HG02981 (cell line): ENCODE data around the gene SPN.
"Not testable (repeated sequence)": the region's sequence is repeated elsewhere in the genome, so short reads cannot be mapped to it uniquely, and the experiment has no call there.

Source experiments
- ATAC-seq: cut with Tn5 transposase; IDR thresholded peaks from one replicate; pipeline ENCODE4 v1.9.1; 2021; ENCODE audit warnings: mild to moderate bottlenecking, moderate library complexity; ENCODE audit not compliant: unreplicated experiment

Gene SPN, protein sequence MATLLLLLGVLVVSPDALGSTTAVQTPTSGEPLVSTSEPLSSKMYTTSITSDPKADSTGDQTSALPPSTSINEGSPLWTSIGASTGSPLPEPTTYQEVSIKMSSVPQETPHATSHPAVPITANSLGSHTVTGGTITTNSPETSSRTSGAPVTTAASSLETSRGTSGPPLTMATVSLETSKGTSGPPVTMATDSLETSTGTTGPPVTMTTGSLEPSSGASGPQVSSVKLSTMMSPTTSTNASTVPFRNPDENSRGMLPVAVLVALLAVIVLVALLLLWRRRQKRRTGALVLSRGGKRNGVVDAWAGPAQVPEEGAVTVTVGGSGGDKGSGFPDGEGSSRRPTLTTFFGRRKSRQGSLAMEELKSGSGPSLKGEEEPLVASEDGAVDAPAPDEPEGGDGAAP

DNA sequence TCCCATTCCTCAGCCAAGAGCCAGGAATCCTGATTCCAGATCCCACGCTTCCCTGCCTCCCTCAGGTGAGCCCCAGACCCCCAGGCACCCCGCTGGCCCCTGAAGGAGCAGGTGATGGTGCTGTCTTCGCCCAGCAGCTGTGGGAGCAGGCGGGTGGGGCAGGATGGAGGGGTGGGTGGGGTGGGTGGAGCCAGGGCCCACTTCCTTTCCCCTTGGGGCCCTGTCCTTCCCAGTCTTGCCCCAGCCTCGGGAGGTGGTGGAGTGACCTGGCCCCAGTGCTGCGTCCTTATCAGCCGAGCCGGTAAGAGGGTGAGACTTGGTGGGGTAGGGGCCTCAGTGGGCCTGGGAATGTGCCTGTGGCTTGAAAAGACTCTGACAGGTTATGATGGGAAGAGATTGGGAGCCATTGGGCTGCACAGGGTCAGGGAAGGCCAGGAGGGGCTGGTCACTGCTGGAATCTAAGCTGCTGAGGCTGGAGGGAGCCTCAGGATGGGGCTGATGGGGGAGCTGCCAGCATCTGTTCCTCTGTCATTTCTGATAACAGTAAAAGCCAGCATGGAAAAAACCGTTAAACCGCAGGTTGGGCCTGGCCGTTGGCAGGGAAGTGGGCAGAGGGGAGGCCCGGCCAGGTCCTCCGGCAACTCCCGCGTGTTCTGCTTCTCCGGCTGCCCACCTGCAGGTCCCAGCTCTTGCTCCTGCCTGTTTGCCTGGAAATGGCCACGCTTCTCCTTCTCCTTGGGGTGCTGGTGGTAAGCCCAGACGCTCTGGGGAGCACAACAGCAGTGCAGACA lies at the start of gene SPN:
Gene SPN (plus strand): TSS at position 232 of the 791 bp plus-strand sequence. CDS start 482 bp downstream, at position 714.
- no peak for ATAC-seq

DNA sequence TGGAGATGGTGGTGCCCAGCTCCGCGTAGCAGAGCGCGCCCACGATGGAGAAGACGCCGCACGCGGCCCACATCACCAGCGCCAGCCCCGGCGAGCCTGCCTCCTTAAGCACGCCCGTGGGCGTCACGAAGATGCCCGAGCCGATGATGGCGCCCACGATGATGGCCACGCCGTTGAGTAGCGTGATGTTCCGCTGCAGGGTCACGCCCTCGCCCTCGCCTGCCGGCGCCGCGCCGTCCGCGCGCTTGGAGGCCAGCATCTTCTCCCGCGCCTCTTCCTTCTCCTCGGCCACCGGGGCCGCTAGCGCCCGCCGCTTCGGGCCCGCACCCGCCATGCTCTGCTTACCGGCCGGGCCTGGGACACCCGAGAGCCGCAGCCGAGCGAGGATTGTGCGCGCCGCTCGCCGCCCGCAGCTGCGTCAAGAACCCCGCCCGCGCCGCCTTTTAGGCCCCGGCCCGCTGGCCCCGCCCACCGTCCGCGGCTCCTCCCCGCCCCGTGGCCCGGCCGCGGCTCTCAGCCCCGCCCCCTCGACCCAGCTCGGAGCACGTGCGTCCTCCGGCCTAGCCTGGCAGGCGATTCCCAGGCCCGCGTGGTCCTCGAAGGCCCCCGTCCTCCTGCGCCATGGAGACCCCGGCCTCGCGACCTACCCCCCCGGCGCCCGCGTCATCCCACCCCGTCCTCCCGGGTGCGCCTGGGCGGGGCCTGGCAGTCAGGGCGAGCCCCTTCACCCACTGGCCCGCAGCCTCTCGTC lies 49.6 kb upstream of the SPN start:
- peak; percentile 31 for ATAC-seq

DNA sequence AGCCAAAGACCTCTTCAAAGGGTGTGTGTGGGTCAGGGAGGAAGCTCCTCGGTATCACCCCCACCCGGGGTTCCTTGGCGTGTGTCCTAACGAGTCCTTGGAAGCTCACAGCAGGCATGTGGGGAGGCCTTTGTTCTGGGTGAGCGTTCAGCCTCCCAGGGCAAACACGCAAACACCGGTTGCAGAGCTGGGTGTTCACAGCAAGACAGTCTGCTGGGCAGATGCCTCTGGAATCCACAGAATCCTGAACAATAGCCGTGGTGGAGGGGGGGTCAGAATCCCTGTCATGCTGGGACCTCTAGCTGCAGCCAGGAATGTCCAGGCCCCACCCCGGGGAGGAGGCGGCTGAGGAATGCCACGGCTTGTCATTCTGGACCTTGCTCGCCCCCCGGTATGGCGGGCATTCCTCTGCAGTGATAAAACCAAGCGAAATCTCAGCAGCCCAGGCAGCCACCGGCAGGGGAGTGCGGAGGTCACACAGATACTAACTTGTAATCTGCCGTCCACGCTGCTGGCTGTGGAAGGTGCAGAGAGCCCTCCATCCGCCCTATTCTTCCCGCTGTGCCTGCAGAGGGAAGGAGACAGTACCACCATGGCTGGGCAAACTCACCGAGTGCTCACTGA lies 48.2 kb upstream of the SPN start:
- ATAC-seq: not testable (repeated sequence)

DNA sequence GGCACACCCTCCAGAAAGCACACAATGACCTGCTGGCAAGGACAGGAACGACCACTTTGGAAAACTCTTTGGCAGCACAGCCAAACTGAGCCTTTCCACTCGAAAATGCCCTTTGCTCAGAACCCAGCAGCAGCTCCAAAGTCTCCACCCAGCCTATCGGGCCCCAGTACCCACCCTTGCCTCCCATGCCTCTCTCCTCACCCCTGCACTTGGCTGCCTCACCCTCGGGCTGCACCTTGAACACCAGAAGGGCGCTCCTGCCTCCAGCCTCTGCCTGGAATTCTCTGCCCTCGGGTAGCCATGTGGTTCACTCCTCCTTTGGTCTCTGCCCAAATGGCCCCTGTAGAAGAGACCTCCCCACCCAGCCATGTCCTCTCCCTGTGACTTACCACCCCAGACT lies 46.9 kb upstream of the SPN start:
- not testable (repeated sequence) for ATAC-seq

DNA sequence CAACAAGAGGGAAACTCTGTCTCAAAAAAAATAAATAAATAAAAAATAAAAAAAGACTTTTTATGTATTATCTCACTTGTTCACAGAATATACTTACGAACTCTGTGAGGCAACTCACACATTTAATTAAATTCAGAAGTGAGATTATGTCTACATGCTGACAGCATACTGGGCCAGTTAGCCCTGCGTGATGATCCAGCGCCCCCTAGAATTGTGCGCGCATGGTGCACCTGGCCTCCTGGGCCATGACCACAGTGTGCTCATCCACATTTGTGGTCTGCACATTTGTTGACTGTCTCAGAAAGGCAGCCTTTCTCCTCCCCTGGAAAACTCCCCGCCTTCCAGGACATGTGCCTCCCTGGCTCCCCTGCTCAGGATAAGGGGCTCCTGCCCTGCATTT lies 42.5 kb upstream of the SPN start:
- not testable (repeated sequence) for ATAC-seq

DNA sequence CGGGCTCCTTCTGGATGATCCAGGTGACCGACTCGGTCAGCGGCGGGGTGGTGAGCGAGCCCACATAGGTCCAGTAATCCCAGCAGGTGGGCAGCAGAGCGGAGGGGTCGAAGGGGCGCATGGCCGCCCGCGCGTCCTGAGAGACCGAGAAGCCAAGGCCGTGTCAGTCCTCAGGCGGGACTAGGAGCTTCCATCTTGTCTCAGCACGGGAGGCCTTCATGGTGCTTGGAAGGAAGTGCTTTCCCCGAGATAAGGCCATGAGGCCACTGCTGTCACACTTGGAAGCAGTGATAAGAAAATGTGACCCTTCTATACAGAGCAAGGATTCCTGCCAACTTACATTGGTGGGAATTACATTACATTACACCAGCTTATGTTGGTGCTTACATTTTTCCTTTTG lies 40.3 kb upstream of the SPN start:
- ATAC-seq: not testable (repeated sequence)

DNA sequence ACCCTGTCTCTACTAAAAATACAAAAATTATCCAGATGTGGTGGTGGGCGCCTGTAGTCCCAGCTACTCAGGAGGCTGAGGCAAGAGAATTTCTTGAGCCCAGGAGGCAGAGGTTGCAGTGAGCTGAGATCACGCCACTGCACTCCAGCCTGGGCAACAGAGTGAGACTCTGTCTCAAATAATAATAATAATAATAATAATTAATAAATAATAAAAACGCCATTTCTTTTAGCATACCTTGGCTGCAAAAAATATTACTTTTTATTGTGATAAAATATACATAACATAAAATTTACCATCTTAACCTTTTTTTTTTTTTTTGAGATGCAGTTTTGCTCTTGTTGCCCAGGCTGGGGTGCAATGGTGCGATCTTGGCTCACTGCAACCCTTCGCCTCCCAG lies 39.8 kb upstream of the SPN start:
- ATAC-seq: not testable (repeated sequence)

DNA sequence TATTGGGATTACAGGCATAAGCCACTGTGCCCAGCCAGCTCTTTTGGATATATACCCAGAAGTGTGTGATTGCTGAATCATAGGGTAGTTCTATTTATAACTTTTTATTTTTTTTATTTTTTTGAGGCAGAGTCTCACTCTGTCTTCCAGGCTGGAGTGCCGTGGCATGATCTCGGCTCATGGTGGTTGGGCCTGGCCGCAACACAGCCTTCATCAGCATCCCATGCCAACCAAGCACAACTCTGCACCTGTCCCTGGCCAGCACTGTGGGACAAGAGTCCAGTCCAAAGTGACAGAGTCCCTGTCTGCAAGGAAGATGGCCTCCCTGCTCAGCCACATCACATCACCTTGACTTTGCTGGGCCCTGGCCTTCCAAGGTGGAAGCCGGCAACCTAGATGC lies 37.9 kb upstream of the SPN start:
- not testable (repeated sequence) for ATAC-seq

DNA sequence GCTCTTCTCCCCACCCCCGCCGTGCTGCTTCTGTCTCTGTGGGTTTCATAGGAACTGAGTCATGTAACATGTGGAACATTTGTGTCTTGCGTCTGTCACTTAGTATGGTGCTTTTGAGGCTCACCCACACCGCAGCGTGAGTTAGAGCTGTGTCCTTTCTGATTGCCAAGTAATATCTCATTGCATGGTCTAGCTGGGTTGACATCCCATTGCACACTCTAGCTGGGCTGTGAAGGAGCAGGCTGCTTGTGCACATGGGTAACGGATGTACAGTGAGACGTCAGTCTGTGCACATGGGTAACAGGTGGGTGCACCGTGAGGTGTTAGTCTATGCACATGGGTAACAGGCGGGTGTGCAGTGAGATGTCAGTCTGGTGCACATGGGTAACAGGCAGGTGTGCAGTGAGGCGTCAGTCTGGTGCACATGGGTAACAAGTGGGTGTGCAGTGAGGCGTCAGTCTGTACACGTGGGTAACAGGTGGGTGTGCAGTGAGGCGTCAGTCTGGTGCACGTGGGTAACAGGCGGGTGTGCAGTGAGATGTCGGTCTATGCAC lies 36.2 kb upstream of the SPN start:
- ATAC-seq: peak; percentile 69

DNA sequence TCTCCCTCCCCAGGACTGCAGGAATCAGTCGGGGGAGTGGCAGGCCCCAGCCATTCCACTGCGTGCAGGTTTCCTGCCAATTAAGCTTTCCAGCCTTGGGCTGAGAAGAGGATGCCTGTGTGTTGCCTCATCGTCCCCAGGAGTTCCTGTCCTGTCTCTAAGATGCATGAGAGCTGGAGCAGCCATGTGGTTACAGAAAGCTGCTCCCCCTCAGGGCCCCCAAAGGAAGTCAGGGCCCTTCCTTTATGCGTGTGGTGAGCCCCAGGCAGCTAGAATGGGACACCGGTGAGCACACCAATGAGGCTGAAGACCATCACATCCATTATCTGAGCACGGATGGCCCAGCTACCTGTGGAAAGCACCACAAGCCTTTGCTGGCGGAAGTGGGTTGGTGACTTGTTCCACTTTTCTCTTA lies 35.4 kb upstream of the SPN start:
- ATAC-seq: not testable (repeated sequence)

DNA sequence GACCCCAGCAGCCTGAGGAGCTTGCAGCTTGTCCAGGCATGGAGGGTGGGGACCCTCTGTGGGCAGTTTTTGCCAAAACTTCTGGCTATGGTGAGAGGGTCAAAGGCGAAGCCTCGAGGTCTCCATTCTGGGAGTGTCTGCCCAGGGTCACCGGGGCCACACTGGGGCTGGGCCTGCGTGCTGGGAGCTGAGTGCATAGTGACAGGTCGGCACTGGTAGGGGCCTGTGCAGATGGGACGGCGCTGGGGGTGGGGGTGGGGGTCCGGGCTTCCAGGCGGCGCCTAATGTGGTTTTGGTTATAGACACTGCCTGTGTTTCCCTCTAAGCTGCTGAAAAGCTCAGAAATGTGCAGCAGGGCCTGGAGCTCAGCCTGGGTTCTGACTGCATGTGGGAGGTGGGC lies 34.3 kb upstream of the SPN start:
- ATAC-seq: not testable (repeated sequence)

DNA sequence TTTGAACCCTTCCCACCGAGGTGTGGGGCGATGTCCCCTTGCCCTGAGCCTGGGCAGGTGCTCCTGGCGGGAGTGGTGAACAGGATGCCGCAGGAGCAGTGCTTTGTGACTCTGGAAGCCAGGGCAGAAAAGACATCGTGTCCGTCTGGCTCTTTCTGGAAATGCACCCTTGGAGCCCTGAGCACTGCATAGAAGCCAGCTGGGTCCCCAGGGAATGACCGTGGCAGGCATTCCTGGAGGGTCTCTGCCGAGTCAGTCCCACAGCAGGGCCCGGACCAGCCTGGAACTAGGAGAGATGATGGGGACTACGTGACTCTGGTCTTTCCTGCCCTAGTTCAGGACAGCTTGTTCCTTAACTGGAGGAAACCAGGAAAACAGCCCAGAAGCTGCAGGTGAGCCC lies 33.7 kb upstream of the SPN start:
- not testable (repeated sequence) for ATAC-seq

DNA sequence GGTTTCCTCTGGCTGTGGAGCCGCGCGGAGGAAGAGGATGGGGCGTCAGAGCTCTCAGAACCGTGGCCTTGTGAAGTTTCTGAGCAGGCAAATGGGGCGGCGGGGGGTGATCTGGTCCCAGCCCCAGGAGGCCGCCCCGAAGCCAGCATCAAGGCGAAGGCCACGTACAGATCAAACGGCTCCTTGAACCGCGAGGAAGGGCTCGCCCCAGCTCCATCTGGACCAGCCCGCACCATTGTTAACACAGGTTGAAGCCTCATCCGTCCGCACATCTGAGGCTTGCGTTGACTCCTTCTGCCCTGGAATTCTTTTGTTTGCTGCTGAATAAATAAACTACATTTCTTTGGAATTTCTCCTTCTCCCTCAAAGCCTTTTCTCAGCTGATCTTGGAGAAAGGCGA lies 31.4 kb upstream of the SPN start:
- not testable (repeated sequence) for ATAC-seq

DNA sequence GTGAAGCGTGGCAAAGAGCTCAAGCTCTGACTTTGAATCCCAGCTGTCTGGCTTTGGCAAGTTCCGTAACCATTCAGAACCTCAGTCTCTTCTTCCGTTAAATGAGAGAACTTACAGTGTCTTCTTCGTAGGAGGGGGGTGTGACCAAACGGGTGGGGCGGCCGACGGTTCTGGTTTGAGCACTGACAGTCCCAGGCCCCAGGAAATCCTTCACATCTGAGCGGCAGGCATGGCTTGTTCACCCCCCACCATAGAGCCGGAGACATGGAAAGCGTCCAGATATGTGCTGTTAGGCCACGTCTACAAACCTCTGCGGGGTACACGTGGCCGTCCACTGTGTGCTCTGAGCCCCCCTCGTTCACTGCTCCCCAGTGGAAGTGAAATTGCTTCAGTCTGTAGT lies 27.1 kb upstream of the SPN start:
- ATAC-seq: not testable (repeated sequence)

DNA sequence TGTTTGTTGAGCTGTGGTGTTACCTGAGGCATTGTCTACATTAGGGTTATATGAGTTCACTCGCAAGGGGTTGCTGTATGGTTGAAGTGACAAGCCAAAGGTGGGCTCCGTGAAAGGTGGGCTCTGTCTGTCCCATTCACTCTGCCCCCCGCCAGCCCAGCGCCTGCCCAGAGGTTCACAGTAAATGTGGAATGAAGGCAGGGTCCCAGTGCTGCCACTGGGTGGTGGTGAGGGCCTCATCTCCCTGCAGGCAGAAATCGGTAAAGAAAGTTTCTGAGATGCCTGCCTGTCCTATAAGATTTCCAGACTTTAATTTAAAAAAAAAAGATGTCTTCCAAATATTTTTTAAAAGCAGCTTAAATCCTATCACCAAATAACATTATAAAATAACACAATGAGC lies 26.7 kb upstream of the SPN start:
- ATAC-seq: not testable (repeated sequence)

DNA sequence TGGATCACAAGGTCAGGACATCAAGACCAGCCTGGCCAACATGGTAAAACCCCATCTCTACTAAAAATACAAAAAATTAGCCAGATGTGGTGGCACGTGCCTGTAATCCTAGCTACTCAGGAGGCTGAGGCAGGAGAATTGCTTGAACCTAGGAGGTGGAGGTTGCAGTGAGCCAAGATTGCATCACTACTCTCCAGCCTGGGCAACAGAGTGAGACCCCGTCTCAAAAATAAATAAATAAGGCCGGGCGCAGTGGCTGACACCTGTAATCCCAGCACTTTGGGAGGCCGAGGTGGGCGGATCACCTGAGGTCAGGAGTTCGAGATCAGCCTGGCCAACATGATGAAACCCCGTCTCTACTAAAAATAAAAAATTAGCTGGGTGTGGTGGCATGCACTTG lies 24.3 kb upstream of the SPN start:
- ATAC-seq: not testable (repeated sequence)

DNA sequence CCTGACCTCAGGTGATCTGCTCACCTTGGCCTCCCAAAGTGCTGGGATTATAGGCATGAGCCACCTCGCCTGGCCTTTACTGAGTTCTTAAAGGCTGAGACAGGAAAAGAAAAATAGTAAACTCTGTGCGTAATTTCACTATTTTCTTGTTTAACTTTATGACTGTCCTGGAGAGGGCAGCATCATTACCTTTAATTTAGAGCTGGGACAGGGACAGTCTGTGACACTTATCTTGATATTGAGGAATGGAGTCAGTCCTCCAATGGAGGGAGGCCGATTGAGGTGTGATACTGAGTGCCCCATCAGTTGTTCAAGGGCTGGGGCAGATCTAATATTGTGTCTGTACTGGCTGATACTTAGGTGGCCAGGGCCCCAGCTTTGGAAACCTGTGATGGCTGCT lies 21.5 kb upstream of the SPN start:
- no peak for ATAC-seq

DNA sequence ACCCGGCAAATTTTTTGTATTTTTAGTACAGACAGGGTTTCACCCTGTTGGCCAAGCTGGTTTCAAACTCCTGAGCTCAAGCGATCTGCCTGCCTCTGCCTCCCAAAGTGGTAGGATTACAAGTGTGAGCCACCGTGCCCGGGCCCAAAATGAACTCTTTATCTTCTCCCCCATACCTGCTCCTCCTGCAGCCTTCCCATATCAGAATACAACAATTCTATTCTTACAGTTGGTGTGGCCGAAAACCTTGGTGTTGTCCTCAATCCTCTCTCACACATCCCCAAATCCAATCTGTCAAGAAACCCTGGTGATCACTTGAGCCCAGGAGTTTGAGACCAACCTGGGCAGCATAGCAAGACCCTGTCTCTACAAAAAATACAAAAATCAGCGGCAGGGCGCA lies 19.5 kb upstream of the SPN start:
- no peak for ATAC-seq

DNA sequence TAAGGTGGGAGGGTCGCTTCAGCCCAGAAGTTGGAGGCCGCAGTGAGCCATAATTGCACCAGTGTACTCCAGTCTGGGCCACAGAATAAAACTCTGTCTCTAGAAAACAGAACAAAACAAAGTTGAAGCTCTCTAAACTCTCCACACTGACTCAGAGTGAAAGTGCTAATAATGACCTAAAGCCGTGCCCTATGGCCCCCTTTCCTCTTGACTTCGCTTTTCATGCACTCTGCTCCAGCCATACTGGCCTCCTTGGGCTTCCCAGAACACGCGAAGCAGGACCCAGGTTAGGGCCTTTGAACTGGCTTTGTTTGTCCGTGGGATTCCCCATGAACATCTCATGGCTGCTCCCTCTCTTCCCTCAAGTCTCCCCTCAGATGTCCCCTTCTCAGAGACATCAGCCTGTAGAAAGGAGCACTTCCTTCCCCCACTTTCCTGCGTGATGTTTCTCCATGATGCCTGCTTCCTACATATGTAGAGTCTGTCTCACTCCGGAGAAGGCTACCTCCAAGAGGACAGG lies 18.6 kb upstream of the SPN start:
- peak; percentile 50 for ATAC-seq

DNA sequence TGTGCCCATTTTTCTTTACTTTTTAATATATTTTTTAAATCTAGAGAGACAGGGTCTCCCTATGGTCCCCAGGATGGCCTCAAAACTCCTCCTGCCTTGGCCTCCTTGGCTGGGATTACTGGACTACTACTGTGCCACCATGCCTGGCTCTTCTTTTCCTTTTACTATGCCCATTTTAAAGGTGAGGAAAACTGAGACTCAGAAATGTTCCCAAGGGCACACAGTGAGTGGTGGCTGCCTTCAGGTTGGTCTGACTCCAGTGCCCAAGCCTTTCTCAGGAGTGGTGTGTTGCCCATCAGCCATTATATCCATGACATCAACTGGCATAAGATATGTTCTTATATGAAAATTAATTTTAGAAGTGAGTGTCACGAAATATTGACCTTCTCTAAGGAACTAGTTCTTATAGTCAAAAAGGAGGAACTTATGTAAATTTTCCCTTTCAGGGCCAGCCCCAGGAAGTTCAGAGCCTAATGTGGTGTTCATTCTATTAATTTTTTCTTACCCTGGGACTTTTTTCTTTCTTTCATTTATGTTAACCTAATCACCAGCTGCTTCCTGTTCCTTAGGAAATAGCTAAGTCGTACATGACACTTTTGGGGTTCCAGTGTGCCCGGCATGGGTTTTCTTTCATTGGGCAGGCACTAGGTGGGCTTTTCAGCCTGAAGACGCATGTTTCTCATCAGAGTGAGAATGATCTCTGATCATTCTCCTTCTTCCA lies 17.9 kb upstream of the SPN start:
- ATAC-seq: peak; percentile 38
